Placental epithelial cell (primary cell): ENCODE data around the gene RAP2B. TPM values are rescaled to one million over a fixed set of nuclear protein-coding genes. Genes with fewer than 3 reads are reported as not detected.

ENCODE experiments used
- total RNA-seq: library from RNA; depleted of rRNA; stranded (reverse); fragments of >200 nt; gene quantifications from 2 replicates; pipeline ENCODE4 v1.2.3, GENCODE V29; 2012

Gene RAP2B
- 16.5 and 19.8 TPM in 2 replicates for total RNA-seq

DNA sequence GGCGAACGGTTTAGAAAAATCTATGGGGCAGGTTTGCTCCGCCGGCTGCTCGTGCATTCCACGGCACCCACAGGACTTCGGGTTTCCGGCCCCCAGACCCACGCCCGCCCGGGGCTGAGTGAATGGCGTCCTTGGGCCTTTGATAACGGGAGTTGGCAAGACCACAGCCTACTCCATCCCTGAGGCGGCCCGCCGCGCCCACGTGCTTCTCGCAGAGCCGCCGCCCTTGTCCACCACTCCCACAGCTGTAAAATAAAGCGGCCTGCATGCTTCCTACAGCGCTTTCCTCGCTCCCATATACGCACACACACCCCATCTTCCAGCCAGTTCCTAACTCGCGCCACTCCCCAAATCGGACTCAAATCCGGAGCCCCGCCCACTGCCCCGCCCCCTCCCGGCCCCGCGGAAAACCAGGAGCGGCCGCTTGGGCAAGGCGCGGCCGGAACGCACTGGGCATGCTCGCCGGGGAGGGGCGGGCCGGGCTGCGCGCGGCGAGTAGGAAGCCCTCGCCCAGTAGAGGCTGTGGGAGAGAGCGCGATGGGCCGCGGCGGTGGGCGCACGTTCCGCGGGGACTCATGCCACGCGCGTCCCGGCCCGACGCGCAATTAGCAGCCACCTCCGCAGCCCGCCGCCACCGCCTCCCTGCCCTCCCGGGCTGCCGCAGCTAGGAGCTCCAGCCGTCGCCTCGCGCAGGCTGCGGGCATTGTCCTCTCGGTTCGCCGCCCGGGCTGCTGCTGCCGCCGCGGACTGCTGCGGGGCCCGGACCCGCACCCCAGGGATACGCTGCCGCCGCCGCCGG lies at the start of gene RAP2B:
RAP2B (plus strand) TSS at position 513 of the 799 bp plus-strand sequence. CDS start 468 bp downstream, outside the sequence.

